ENCODE measurements around the gene HMX1.

DNA sequence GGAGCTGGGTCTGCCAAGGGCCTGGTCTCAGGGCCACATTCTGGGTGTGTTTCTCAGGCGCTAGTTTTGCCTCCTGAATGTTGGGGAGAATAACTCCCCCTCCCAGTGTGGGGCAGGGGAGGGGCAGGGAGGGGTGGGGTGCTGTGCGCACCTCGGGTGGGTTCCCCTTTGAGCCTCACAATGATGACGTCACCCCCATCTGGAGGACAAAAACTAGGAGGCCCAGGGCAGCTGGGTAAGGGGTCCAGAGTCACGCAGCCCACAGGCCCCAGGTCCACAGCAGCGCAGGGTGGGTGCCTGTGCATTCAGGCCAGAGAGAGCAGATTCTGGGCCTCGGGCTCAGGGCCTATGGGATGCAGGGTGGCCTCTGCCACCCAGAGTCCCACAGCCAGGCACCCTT, 23.7 kb upstream of the HMX1 start:
- TF ChIP-seq, protein P1, sequence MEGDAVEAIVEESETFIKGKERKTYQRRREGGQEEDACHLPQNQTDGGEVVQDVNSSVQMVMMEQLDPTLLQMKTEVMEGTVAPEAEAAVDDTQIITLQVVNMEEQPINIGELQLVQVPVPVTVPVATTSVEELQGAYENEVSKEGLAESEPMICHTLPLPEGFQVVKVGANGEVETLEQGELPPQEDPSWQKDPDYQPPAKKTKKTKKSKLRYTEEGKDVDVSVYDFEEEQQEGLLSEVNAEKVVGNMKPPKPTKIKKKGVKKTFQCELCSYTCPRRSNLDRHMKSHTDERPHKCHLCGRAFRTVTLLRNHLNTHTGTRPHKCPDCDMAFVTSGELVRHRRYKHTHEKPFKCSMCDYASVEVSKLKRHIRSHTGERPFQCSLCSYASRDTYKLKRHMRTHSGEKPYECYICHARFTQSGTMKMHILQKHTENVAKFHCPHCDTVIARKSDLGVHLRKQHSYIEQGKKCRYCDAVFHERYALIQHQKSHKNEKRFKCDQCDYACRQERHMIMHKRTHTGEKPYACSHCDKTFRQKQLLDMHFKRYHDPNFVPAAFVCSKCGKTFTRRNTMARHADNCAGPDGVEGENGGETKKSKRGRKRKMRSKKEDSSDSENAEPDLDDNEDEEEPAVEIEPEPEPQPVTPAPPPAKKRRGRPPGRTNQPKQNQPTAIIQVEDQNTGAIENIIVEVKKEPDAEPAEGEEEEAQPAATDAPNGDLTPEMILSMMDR (IDR thresholded peaks at IDR 0.05), result no peak
- TF ChIP-seq, protein P2, sequence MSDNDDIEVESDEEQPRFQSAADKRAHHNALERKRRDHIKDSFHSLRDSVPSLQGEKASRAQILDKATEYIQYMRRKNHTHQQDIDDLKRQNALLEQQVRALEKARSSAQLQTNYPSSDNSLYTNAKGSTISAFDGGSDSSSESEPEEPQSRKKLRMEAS (IDR thresholded peaks at IDR 0.05; ENCODE audit: low read depth), result no peak
- TF ChIP-seq, protein P3, sequence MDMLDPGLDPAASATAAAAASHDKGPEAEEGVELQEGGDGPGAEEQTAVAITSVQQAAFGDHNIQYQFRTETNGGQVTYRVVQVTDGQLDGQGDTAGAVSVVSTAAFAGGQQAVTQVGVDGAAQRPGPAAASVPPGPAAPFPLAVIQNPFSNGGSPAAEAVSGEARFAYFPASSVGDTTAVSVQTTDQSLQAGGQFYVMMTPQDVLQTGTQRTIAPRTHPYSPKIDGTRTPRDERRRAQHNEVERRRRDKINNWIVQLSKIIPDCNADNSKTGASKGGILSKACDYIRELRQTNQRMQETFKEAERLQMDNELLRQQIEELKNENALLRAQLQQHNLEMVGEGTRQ (IDR thresholded peaks at IDR 0.05; ENCODE audit: borderline replicate concordance, low read depth, low read length), result no peak
- no peak for TF ChIP-seq MXI1 (IDR thresholded peaks at IDR 0.05; ENCODE audit: low read depth, low read length)

All from SK-N-SH (cell line).